ENCODE data around the gene SNAPC4.
"Not testable (repeated sequence)": the region's sequence is repeated elsewhere in the genome, so short reads cannot be mapped to it uniquely, and the experiment has no call there.

The SNAPC4 gene

DNA sequence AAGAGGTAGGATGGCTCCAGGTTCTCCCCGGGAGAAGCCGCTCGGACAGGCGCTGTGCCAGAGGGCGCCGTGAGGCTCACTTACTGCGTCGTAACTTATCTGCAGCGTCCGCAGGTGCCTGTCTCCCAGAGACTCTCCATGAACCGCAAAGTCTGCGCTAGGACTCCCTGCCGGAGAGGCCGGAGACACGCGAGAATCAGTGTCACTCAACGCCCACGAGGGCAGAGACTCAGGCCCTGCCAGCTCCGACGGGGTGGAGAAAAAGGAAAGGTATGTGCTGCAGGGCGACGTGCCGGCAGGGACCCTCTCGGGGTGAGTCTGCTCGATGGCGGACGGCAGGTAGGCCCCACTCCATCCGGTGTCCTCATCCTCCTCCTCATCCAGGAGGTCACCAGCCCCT, 7.1 kb upstream of the SNAPC4 start:
- DNase-seq = not testable (repeated sequence)

DNA sequence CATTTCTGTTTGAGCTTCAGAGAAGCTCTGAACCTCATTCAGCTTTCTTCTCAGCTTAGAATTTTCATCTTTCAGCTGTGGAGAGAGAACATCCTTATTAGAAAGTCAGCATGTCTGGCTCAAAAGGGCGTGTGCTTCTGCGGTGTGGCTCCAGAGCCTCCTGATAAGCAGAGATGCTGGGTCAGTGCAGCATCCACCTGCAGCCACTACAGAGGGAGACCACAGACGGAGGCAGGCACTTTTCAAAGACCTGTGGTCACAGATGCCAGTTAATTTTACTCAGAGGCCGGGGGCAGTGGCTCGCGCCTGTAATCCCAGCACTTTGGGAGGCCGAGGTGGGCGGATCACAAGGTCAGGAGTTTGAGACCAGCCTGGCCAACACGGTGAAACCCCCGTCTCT, 5.9 kb upstream of the SNAPC4 start:
- not testable (repeated sequence) for DNase-seq

DNA sequence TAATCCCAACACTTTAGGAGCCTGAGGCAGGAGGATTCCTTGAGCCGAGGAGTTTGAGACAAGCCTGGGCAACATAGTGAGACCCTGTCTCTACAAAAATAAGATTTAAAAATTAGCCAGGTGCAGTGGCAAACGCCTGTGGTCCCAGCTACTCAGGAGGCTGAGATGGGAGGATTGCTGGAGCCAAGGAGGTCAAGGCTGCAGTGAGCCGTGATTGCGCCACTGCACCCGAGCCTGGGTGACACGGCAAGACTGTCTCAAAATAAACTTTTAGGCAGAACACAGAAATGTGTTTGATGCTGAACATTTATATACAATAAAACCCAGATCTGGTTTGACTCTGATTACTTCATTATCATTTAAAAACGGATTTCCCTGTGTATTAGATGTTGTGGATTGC, 5.5 kb upstream of the SNAPC4 start:
- no peak for DNase-seq

DNA sequence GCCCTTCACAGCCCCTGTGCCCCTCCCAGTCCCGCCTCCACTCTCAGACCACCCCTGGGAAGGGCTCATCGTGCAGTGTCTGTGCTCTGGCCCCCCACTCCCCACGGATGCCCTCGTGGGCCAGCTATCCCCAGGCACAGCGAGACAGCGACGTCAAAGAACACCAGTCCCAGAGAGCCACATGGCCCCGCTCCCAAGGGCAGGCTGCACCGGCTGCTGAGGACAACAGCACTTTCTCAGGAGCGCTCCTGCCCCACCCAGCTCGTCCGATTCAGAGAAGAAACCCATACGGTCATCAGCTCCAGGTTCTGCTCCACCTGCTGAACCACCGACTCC, 4.8 kb upstream of the SNAPC4 start:
- no peak for DNase-seq

DNA sequence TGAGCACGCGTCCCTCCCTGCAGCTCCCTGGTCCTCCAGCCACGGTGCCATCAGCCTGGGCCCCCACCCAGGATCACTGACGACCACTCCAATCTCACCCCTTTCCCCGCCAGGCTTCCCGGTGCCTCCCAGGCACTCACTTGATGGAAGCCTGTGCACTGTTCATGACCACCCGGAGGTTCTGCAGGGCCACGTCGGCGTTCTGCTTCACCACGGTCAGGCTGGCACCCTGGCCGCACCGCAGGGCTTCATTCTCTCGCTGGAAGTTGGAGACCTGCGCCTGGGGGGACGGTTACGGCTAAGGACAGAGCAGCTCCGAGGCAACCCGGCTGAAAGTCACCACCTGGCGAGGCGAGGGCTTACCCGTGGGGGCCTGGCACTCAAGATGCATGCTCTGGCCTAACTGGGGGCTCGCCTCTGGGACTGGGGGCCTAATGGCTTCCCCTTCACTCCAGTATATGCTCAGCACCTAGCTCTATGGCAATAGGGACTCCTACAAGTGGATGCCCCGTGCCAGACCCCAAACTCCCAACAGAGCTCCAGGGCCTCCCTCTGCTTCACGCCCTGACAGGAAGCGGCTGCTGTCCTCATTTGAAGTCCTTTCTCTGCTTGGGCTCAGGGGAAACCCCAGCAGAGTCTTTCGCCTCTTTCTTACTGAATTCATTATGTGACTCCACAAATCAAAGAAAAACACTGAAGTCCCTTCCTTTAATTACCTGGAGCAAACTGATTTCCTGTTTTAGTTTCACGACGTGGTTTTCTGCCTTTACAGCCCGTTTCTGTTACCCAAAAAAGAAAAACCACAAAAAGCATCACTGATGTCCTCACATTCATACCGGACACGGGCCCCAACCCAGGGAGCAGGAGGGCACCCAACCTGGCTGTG, 4.2 kb upstream of the SNAPC4 start:
- DNase-seq = no peak

DNA sequence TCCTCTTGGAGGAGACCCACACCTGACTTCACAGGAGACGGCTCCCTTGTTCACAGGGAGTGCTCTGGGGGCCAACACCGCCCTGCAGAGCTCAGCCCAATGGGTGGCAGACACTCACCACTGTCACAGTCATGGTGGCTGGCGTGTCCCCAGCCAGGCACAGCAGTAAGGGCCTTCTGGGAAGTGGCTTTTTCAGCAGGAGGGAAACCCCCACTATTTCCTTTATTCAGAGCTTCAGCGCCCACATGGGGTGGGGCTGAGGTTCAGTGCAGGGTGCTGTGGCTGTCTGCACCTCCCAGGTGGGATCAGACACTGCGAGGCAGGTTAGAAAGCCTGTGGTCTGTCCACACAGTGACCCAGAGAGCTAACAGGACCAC, 3.6 kb upstream of the SNAPC4 start:
- no peak for DNase-seq

DNA sequence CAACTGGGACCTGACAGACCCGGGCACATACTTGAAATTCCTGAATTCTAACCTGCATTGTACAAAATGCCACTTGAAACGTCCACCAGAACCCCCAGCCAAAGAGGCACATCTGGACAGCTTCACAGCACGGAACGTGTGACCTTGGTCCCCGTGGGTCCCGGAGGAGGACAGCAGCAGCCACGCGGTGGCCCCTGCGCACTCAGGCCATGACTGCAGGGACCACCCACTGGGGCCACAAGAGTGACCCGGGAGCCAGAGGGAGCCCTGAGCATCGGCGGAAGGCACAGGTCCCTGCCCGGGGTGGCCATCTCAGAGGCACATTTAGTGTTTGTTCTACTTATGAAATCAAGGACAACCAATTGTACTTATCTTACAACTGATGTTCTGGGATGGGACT, 2.1 kb upstream of the SNAPC4 start:
- no peak for DNase-seq

DNA sequence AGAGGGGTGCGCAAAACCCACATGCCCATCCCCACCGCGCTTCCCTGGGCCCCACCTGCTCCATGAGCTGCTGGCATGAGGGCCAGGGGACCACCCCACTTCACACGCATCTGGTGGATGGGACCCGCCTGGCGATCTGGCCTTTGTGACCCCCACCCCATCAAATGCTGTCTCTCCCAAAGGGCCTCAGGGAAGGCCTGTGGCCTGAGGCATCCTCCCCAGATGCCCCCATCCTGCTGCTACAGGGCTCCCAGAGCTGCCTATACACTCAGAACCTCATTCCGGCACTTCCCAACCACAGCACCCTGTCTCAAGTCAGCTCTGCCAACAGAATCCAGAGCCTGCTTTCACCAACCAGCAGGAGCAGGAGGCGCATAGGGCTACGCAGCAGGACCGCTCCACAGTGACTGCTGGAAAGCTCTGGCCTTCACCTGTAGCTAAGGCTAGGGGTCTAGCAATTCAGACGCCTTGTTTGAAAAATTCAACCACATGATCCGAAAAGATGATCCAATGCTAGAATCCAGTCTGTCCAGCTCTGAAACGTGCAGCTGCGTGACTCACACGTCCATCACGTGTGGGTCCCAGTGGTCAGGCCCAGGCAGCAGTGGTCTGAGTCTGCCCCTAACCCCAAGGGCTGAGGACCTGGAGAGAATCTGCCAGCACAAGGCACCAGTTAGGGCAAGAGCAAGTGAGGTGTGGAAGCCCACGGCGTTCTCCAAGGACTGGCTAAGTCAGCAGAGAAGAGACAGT, 1.4 kb upstream of the SNAPC4 start:
- DNase-seq = no peak

DNA sequence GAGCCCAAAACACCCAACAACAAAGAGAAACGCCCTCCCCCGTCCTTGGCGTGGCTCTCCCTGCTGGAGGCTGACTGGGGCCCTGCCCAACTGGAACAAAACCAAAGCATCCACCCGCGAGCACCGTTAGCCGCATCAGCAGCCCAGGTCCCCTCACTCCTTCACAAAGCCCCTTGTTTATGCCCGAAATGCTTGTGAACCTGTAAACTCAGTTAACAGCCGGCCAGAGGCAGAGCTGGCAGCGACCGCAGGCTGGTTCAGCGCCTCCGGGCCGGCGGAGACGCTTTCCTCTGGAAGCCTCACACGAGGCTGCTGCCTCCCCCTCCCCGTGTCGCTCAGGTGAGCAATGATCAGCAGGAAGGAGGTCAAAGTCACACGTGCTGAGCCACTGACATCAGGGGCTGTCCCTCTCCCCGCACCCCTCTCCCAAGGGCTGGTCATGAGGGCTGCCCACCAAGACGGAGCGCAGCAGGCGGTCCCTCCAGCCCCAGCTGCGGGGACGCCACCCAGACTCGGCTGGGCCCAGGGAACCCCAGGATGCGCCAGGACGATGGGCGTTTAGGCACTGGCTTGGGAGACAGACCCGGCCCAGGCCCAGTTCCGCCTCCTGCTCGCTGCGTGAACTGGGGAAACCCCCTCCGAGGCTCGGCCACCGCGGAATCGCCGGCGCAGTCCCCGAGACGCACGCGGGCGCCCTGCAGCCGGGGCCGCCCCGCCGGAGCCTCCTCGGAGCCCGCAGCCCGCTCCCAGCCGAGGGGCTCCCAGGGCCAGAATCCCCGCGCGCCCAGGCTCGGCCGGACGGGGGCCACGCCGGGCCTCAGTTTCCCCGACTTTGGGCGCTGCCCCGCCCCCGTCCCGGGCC, 563 bp downstream of the SNAPC4 start:
- peak; percentile 22 for DNase-seq

DNA sequence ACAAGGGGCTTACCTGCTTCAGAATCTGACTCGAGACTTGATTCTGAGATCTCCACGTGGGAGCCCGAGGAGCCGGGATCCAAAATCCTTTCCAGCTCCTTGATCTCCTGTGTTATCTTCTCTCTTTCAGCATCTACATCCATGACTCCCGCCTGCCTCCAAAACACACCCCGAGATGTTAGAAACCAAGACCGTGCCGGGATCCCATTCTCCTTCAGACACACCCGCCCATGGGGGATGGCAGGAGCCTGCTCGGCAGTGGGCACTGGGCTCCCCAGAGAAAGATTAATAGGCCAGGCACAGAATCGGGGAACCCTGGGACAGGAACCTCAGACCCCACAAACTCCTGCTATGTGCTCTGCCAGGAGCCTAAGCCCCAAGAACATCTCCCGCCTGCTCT, 1.7 kb downstream of the SNAPC4 start:
- no peak for DNase-seq

DNA sequence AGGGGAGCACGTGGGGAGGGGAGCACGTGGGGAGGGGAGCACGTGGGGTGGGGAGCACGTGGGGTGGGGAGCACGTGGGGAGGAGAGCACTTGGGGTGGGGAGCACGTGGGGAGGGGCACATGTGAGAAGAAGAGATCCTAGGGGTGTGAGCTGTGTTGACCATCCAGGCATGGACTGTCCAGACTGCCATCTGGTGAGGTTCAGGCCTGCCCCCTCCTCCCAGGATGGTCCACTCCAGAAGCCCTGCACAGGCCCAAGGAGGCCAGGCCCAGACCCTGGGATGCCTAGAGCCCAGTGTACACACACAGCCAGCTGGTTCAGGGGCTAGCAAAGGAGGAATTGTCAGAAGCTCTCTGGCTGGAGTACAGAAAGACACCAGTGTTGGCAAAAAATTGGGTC, 2.3 kb downstream of the SNAPC4 start:
- DNase-seq = no peak

DNA sequence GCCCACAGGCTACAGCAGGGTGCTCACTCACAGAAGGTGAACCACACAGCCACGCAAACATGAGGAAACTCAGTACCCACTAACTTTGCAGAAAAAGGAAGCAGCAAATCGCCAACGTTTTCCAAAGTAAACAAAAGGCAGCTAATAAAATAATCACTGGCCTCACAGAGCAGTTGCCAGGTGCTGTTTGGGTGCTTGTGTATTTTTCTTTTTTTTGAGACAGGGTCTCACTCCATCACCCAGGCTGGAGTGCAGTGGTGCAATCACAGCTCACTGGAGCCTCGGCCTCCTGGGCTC, 3.8 kb downstream of the SNAPC4 start:
- DNase-seq = no peak

DNA sequence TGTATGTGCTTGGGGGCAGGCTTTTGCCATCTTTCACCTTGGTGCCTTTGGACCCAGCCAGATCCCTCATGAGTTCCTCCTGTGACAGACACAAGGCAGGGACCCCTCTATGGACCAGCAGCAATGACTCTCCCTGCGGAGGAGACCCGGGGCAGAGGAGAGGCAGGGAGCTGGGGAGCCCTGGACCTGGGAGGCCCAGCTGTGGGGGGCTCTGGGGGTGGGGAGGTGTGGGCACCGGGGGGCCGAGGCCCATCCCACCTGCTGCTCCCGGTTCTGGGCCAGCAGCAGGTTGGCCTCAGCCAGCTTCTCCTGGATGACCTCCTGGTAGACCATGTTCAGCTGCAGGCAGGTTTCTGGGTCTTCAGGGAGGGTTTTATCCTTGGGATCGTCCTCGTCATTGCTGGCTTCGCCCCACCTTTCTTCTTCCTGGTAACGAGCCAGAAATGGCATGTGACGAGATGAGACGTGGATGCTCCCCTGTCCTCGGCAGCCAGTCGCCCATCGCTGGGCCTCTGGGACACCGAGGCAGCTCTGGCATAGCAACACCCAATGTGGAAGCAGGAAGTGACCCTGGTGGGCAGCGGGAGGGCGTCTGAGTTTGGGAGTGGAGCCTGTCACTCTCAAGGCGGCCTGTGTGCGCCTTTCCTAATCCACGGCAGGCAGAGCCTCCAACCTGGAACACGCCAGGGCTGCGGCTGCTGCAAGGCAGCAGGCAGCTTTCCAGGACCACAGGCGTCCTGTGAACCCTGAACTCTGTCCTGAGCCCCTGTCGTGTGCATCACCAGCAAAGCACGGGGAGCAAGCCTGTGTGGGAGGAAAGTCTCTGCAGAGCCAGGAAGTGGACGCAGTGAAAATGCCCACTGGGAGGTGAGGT, 4.4 kb downstream of the SNAPC4 start:
- DNase-seq = no peak

DNA sequence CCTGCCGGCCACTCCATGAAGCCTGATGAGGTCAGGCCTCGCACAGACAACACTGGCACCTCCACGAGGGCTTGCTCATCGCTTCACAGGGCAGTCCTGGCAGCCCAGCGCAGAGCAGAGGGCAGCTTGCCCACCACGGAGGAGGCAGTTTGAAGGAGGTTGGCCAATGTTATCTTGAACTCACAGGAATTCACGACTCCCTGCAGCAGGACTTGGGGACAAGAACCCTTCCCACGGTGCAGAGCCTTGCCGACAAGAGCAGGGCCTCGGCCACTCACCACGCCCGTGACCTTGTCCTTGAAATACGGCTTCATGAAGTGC, 5.0 kb downstream of the SNAPC4 start:
- no peak for DNase-seq

DNA sequence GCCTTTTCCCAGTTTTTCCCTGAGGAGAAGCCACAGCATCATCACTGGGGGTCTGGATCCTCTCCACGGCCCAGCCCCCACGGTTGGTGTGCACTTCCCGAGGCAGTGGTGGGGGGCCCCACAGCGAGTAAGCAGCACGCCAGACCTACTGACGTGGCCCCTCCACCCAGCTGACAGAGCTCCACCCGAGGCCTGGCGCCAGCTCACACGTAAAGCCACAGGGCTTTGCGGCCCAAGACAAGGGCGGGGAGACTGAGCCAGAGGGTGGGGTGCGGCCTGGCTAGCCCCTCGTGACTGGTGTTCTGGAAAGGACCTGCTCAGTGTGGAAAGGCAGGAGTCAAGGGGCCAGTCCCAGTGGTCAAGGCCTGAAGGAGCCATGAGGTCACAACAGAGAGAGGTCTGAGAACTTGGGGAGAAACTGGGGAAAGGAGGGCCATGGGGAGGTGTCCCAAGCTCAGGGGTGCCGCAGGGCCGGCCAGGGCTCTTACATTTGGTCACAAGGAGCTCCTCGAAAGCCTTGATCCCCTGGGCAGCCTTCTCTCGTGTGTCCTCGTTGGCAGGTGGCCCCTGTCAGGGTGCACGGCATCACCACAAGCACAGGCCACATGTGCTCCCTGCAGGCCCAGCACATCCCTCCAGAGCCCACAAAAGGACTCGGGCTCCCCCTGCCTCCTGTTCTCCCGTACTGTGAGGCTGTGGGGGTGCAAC, 5.5 kb downstream of the SNAPC4 start:
- no peak for DNase-seq

DNA sequence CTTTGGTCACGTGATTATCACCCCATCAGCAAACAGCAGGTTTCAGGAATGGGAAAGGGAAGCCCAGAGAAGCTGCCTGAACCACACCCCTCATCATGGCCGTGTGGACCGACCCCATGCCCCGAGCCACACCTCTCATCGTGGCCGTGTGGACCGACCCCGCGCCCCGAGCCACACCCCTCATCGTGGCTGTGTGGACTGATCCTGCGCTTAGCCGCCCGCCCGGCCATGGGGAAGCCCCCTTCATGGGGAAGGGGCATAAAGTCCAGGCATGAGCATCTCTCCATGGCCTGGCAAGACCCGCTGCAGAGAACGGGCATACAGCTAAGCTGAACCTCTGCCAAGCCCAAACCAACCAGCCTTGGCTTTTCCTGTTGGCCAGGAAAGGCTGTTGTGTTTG, 6.4 kb downstream of the SNAPC4 start:
- no peak for DNase-seq

DNA sequence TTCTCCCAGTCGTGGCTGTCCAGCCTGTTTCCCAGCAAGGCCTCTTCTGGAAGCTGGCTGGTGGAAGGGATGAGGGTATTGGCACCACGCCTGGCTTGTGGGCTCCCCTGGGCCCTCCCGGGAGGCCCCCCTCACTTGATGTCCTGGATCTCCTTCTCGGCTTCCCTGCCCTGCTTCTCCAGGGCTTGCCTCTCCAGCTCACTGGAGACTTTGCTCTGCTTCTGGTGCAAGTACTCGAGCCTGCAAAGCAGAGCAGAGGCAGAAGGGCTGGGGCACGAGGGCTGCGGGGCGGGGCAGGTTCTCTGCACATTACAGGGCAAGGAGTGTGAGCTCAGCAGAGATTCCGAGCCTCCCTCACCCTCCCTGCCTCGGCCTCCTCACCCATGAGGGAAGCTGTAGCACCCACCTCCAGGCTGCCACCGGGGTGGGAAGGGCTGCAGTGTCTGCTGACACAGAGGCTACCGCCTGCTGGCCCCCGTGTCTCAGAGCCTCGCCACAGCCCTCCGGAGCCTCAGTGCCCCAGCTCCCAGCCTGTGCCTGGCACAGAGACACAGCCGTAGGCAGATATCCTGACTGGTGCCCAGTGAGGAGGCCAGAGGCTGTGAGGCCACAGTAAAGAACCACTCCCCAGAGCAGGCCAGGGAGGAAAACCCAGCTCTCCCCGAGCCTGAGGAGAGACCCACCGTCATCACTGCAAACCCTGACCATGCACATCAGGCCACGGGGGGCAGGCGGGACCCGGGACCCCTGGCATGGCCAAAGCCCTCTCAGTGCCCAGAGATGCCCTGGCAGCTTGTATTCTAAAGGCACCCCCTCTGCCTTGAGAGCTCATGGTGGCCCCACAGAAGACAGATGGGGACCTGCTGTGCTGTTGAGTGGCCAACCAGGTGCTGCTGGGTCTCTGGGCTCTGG, 7.2 kb downstream of the SNAPC4 start:
- DNase-seq = no peak

DNA sequence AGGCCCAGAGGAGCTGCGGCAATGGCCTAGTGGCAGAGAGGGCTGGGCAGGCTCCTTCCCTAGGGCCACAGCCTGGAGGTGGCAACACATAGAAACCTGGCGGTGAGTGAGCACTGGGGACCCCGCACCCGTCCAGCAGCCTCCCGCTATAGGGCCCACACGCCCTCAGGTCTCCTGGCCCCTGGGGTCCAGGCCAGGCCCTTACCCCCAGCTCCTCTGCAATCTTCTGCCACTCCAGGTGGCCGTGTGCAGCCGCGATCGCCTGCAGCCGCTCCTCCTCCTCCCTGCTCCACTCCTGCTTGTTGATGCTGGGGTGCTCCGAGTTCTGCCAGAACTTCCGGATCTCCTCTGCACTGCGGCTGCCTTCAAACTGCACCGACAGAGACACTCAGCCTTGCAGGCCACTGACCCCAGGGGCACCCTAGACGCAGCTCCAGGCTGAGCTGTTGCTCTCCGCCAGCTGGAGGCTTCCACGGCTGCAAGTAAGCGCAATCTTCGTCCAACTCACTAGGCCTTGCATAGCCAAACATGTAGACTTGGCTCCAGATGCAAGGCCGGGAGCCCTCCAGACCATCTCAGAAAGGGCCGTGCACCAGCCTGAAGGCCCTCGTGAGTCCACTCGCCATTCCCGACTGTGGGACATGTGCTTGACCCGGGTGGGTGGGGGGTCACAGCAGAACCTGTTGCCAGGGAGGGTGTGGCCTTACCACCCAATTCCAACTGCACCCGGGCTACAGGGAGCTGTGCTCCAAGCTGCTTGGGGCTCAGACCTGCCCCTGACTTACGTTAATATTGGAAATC, 8.0 kb downstream of the SNAPC4 start:
- DNase-seq = no peak

DNA sequence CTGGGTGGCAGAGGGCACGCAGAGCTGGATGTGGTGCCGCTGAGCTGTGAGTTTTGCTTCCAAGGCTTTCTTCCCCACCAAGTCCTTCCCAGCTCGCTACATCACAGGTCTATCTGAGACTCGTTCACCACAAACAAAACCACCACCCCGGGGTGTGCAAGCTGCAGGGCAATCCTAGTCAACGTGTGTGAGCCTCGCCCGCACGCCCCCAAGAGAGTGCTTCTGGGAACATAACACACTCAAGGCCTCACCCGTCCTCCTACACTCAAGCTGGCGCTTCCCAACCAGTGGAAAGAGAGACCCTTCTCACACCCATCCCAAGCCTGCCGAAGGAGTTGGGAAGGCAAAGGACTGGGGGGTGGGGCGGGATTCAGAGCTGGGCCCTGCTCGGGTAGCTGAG, 10.6 kb downstream of the SNAPC4 start:
- no peak for DNase-seq

DNA sequence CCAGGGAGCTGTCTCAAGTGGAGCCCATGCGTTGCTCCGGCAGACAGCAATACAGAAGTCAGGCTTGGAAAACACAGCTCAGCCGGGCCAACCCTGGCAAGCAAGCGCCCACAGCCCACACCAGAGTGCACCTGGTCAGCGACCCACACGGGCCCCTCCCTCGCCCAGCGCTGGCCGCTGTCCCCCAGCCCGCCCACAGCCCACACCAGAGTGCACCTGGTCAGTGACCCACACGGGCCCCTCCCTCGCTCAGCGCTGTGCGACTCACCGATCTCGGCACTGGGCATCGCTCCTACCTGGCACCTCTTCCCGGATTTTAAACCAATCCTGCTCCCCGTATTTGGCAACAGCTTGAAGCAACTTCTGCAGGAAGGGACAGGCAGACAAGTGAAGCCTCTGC, 12.8 kb downstream of the SNAPC4 start:
- no peak for DNase-seq

Data from HCEC 1CT (cell line).